Thyroid gland (tissue), 4 donors: ENCODE data around the gene OSBPL8. TPM values are rescaled to one million over a fixed set of nuclear protein-coding genes. Genes with fewer than 3 reads are reported as not detected.
A peak's percentile ranks its signal among the peaks of the same experiment; 100 is the strongest.
"Not testable (repeated sequence)": the region's sequence is repeated elsewhere in the genome, so short reads cannot be mapped to it uniquely, and the experiment has no call there.

Source experiments
- DNase-seq, 2 donors: peaks; one replicate each; pipeline ENCODE4 v3.0.0-alpha.2; 2019
- H3K27ac ChIP-seq, 3 donors: fragments of 200-600 bp; sonication (generic); 1 replicate in 2 of 3; 2 replicates in 1 of 3; pipeline ENCODE4 v1.5.1; 2016 to 2019; ENCODE audit warnings: mild to moderate bottlenecking in 1 of 3, moderate library complexity in 1 of 3
- H3K27me3 ChIP-seq: fragments of 200-600 bp; sonication (generic); one replicate; pipeline ENCODE4 v1.5.1; 2019
- H3K36me3 ChIP-seq, 2 donors: fragments of 200-600 bp; sonication (generic); one replicate each; pipeline ENCODE4 v1.5.1; 2016 to 2019
- H3K4me1 ChIP-seq, 2 donors: fragments of 200-600 bp; sonication (generic); one replicate each; pipeline ENCODE4 v1.5.1; 2017 to 2019
- H3K4me3 ChIP-seq, 3 donors: fragments of 200-600 bp; sonication (generic); replicated peaks in 1 of 3; 1 replicate in 2 of 3; 2 replicates in 1 of 3; pipeline ENCODE4 v1.5.1; 2016; ENCODE audit warnings: mild to moderate bottlenecking in 1 of 3
- H3K9me3 ChIP-seq: fragments of 200-600 bp; sonication (generic); one replicate; pipeline ENCODE4 v1.5.1; 2017
- POLR2A ChIP-seq, 2 donors: fragments of 450-650 bp; IDR thresholded peaks; one replicate each; pipeline ENCODE4 v1.6.1; 2017; ENCODE audit warnings: antibody characterized with exemption in 2 of 2, mild to moderate bottlenecking in 2 of 2, moderate library complexity in 1 of 2
- WGBS, 2 donors: methylation state at CpG; one replicate each; pipeline ENCODE4 v1.1.5; 2017; 5-methylcytosine and 5-hydroxymethylcytosine counted together
- intact Hi-C: fragments of 100-400 bp; cut with DNase I; formaldehyde crosslinking; loops from one replicate; pipeline ENCODE4 v1.15.1; 2023
- total RNA-seq, 4 donors: library from RNA; depleted of rRNA; stranded (reverse); fragments of >200 nt; gene quantifications; one replicate each; pipeline ENCODE4 v1.2.3, GENCODE V29; 2016
- TF ChIP-seq, protein P1 (sequence below), 6 experiments: fragments of 200-600 bp in 3 of 6; fragments of 450-650 bp in 3 of 6; sonication (generic) in 3 of 6; IDR thresholded peaks; one replicate each; pipeline ENCODE4 v1.5.1; 2016 to 2019; ENCODE audit warnings: antibody characterized with exemption in 6 of 6, mild to moderate bottlenecking in 2 of 6, inconsistent platforms in 1 of 6, moderate library complexity in 1 of 6

Gene OSBPL8
- total RNA-seq, 4 donors from 2014 or later = 69.8 to 112 (median 77.6) TPM

- no peak for DNase-seq
- Histone ChIP-seq H3K4me3 (no peak overlapping the region), H3K27me3 (no peaks in the 10 kb centered on the region), H3K27ac (no peak overlapping the region), H3K4me1 (no peaks in the 10 kb centered on the region), H3K36me3 (no peaks in the 10 kb centered on the region), H3K9me3 (no peaks in the 10 kb centered on the region)
- intact Hi-C loops = no loop called here
- 98 to 99% methylated on average over 4 of the region's 4 CpGs for WGBS, 2 donors
- no peak for TF ChIP-seq POLR2A (IDR thresholded peaks at IDR 0.05)
- TF ChIP-seq, protein P1, sequence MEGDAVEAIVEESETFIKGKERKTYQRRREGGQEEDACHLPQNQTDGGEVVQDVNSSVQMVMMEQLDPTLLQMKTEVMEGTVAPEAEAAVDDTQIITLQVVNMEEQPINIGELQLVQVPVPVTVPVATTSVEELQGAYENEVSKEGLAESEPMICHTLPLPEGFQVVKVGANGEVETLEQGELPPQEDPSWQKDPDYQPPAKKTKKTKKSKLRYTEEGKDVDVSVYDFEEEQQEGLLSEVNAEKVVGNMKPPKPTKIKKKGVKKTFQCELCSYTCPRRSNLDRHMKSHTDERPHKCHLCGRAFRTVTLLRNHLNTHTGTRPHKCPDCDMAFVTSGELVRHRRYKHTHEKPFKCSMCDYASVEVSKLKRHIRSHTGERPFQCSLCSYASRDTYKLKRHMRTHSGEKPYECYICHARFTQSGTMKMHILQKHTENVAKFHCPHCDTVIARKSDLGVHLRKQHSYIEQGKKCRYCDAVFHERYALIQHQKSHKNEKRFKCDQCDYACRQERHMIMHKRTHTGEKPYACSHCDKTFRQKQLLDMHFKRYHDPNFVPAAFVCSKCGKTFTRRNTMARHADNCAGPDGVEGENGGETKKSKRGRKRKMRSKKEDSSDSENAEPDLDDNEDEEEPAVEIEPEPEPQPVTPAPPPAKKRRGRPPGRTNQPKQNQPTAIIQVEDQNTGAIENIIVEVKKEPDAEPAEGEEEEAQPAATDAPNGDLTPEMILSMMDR (IDR thresholded peaks at IDR 0.05) = no peak
Observed at GRCh38 chr12:76490763-76491162, 68.8 kb downstream of the OSBPL8 start.

DNA sequence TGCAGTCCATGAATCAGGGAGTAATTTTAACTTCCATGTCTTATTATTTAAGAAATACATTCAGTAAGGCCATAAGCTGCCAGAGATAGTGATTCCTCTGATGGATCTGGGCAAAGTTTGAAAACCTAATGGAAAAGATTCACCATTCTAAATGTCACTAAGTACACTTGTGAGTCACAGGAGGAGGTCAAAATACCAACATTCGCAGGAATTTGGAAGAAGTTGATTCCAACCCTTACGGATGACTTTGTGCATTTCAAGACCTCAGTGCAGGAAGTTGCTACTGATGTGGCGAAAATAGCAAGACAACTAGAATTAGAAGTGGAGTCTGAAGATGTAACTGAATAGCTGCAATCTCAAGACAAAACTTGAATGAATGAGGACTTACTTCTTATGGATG, 69.8 kb downstream of the OSBPL8 start:
- no peaks in the 10 kb centered on the region for H3K9me3 ChIP-seq
- no peaks in the 10 kb centered on the region for H3K4me1 ChIP-seq
- no peaks in the 10 kb centered on the region for H3K27me3 ChIP-seq
- H3K27ac ChIP-seq = no peak overlapping the region
- no peaks in the 10 kb centered on the region for H3K36me3 ChIP-seq
- intact Hi-C loops = no loop called here
- 96 to 99% methylated on average over 3 of the region's 3 CpGs for WGBS, 2 donors
- H3K4me3 ChIP-seq = no peak overlapping the region
- no peak for DNase-seq
- TF ChIP-seq POLR2A (IDR thresholded peaks at IDR 0.05) = no peak
- TF ChIP-seq, protein P1 (IDR thresholded peaks at IDR 0.05) = no peak

- intact Hi-C loops = no loop called here
- Histone ChIP-seq H3K36me3 (no peaks in the 10 kb centered on the region), H3K4me1 (no peaks in the 10 kb centered on the region), H3K27me3 (no peaks in the 10 kb centered on the region), H3K27ac (no peak overlapping the region), H3K9me3 (no peaks in the 10 kb centered on the region), H3K4me3 (no peak overlapping the region)
- DNase-seq = no peak
- TF ChIP-seq, protein P1 (IDR thresholded peaks at IDR 0.05) = no peak
- no peak for TF ChIP-seq POLR2A (IDR thresholded peaks at IDR 0.05)
- 92 to 95% methylated on average over 2 of the region's 2 CpGs for WGBS, 2 donors
Observed at GRCh38 chr12:76486011-76486410, 73.6 kb downstream of the OSBPL8 start.

DNA sequence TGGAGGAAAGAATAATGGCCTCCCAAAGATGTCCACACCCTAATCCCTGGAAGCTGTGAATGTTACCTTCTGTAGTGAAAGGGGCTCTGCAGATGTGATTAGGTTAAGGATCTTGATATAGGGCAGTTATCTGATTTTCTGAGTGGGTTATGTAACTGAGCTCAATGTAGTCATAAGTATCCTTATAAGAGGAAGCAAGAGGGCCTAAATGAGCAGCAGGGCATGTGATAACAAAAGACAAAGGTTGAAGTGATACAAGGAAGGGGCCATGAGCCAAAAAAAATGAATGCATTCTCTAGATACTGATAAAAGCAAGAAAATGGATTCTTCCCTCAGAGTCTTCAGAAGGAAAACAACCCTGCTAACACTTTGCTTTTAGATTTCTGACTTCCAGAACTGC, 78.8 kb downstream of the OSBPL8 start:
- TF ChIP-seq, protein P1 (IDR thresholded peaks at IDR 0.05) = no peak
- TF ChIP-seq POLR2A (IDR thresholded peaks at IDR 0.05) = no peak
- H3K4me1 ChIP-seq = no peaks in the 10 kb centered on the region
- intact Hi-C loops = no loop called here

GRCh38 chr12:76478045-76478444, 81.5 kb downstream of the OSBPL8 start:
- Histone ChIP-seq H3K36me3 (no peaks in the 10 kb centered on the region), H3K4me1 (no peaks in the 10 kb centered on the region), H3K9me3 (no peaks in the 10 kb centered on the region), H3K27me3 (no peaks in the 10 kb centered on the region), H3K27ac (no peak overlapping the region), H3K4me3 (no peak overlapping the region)
- 87 to 94% methylated on average over 5 of the region's 5 CpGs for WGBS, 2 donors
- DNase-seq = no peak
- intact Hi-C loops = no loop called here
- TF ChIP-seq, protein P1 (IDR thresholded peaks at IDR 0.05) = no peak
- TF ChIP-seq POLR2A (IDR thresholded peaks at IDR 0.05) = no peak

More for the DNA sequence above, 78.8 kb downstream of the OSBPL8 start:
- no peak overlapping the region for H3K4me3 ChIP-seq
- H3K36me3 ChIP-seq = no peaks in the 10 kb centered on the region
- DNase-seq = no peak
- H3K27me3 ChIP-seq = no peaks in the 10 kb centered on the region
- H3K9me3 ChIP-seq = no peaks in the 10 kb centered on the region
- no peak overlapping the region for H3K27ac ChIP-seq

DNA sequence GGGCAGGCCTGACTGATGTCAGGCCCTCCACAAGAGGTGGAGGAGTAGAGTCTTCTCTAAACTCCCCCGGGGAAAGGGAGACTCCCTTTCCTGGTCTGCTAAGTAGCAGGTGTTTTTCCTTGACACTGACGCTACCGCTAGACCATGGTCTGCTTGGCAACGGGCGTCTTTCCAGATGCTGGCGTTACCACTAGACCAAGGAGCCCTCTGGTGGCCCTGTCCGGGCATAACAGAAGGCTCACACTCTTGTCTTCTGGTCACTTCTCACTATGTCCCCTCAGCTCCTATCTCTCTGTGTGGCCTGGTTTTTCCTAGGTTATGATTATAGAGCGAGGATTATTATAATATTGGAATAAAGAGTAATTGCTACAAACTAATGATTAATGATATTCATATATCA, 86.7 kb downstream of the OSBPL8 start:
- intact Hi-C loops, H3K27ac ChIP-seq, H3K4me3 ChIP-seq, H3K4me1 ChIP-seq, H3K9me3 ChIP-seq, H3K36me3 ChIP-seq, H3K27me3 ChIP-seq: not testable (repeated sequence)
- peak in 1 of 2 donors; percentile 34 for DNase-seq
- 96 to 97% methylated on average over 8 of the region's 8 CpGs for WGBS, 2 donors
